GM19239 (cell line): Measurements from ENCODE around the gene HECW1.
"Not testable (repeated sequence)": the region's sequence is repeated elsewhere in the genome, so short reads cannot be mapped to it uniquely, and the experiment has no call there.

Experiments
- DNase-seq: peaks from one replicate; pipeline ENCODE4 v3.0.0; 2011; ENCODE audit warnings: low spot score; ENCODE audit not compliant: insufficient read length
- FAIRE-seq: peaks from 2 replicates; lab custom pipeline; 2011; peaks lifted over from hg19 to GRCh38; lab: Jason Lieb, UNC

Gene HECW1

DNA sequence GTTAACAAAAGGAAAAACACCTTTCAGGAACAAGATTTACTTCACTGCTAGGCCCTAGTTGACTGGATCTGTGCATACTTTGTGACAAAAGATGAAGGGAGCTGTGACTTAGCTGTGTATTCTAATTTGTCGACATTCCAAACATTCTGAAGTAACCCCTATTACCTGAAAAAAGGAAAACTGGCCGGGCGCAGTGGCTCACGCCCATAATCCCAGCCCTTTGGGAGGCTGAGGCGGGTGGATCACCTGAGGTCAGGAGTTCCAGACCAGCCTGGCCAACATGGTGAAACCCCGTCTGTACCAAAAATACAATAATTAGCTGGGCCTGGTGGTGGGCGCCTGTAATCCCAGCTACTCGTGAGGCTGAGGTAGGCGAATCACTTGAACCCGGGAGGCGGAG lies 472.3 kb downstream of the HECW1 start:
- FAIRE-seq, DNase-seq: not testable (repeated sequence)

DNA sequence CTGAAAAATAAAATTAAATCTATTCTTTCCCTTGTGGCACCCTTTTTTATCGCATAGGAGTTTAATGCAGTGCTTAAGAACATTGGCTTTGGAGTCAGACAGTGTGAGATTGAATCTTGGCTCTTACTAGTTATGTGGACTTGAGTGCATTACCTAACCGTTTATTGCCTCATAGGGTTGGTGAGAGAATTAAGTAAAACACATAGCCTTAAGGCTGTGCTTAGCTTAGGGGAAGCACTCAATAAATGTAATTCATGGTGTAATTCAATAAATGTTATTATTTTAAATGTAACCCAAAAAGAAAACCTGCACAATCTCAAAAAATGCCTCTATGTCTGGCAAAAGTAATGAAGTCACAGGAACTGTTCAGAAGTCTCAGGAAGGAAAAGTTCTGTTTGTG lies 473.1 kb downstream of the HECW1 start:
- no peak for DNase-seq

DNA sequence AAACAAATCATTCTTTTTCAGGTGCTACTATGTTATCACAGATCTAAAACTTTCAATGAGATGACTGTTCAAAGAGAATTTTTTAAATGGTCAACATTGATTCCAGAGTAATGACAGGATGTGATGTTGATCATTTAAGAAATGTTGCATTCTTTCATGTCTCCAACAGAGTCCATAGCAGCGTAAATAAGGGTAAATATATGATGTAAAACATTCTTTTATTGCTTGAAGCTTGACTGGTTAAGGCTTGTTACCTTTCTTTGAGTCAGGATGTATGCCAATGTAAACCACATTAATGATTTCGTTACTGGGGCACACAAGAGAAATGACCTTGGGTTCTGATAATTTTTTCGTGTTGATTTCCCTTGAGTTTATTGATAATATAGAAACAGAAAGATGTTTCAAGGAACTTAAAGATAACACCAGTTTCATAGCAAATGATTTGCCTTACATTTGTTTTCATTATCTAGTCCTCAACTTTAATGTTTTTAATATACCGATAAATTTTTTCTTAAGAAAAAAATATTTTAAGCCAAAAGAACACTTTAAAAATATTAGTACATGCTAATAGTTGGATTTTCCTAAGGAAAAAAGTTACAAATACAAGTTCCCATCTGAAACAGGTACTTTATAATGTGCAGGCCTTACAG lies 473.9 kb downstream of the HECW1 start:
- FAIRE-seq (peak; percentile 11), DNase-seq (no peak)

More for the DNA sequence above, 473.1 kb downstream of the HECW1 start:
- FAIRE-seq = no peak

DNA sequence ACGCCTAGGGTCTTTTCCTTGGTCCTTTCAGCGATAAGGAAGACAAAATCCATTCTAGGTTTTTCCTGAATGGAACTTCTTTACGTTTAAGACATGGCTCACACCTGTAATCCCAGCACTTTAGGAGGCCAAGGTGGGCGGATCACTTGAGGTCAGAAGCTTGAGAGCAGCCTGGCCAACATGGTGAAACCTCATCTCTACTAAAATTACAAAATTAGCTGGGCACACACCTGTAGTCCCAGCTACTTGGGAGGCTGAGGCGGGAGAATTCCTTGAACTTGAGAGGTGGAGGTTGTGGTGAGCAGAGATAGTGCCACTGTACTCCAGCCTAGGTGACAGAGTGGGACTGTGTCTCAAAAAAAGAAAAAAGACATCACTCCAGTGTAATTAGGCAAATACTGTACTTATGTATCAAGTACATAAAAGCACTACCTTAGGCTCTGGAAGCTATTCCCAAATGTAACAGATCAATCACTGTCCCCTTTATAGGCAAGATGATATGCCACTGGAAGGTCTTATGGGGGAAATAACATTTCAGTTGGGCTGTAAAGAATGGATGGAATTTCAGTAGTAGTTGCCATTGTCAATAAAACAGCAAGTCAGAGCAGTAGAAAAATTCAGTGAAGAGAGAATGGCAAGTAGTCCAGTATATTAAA lies 476.2 kb downstream of the HECW1 start:
- FAIRE-seq (no peak), DNase-seq (no peak)

DNA sequence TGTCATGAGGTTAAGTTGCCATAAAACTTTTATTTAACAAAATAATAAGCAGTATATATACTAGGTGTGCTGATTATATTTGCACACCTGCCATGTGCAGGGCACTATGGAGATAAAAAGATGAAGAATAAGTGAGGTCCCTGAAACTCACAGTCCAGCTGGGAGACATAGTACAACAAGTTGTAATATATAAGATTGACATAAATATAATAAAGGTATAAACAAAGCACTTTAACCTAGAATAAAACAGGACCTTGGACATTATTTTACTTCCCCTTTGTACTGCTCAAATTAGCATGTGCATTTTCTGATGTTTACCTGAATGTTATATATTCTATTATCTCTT lies 476.7 kb downstream of the HECW1 start:
- FAIRE-seq (no peak), DNase-seq (no peak)

DNA sequence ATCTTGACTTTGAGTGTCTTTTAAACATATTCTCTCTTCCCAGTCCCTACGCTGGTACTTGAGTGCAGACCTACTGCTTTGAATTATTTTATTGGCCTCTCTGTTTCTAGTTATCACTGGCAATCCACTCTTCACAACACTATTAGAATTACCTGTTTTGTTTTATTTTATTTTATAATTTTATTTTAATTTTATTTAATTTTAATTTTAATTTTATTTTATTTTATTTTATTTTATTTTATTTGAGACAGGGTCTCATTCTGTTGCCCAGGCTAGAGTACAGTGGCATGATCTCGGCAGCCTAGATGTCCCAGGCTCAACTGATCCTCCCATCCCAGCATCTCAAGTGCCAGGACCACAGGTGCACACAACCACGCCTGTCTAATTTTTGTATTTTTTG lies 477.3 kb downstream of the HECW1 start:
- DNase-seq (no peak), FAIRE-seq (no peak)

DNA sequence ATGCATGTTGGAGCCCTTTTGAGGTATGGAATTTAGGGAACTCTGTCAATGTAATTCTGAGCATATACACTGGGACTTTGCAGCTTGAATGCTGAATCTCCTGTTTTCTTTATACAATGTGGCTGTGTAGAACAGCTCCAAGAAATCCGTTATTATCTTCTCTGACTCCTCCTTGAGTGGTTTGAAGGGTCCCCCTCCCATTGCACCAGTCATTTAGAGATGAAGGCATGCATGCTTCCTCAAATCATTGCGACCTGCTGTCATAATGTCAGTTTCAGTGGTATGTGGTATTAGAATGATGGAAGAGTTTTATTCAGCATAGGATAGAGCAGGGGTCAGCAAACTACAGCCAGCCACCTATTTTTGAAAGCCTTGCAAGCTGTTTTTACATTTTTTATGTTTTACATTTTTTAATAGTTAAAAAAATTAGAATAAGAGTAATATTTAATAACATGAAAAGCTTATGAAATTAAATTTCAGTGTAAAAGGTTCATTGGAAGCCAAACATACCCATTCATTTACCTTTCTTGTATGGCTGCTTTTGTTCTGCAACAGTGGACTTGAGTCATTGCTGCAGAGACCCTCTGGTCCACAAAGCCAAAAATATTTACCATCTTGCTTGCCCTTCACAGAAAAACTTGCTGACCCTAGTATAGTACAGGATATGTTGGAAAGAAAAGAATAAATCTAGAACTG lies 478.6 kb downstream of the HECW1 start:
- FAIRE-seq (peak; percentile 91), DNase-seq (peak; percentile 26)

DNA sequence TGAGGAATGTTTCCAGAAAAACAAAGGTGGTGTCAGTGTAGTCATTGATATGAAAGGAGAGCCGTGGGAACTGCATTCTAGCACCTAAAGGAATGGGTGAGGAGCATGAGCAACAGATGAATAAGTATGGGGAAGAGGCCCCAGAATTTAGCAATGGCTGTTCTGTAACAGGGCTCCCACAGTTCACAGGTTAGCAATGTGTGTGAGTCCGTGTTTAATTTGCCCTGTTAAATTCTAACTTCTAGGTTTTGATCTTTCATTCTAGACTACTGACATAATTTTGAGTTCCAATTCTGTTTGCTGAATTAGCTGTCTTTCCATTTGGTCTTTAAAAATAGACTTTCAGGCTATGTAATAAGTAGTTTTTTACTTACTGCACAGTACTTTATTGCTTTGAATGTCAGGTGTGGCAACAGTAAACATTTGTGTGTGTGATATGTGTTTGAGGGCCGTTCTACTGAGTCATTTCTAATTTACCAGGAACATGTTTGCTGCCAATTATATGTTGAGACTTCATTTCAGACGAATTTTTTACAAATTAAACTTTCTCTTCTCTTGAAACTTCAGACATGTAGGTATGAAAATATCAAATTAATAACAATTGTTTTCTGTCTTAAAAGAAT lies 479.2 kb downstream of the HECW1 start:
- FAIRE-seq (no peak), DNase-seq (no peak)

DNA sequence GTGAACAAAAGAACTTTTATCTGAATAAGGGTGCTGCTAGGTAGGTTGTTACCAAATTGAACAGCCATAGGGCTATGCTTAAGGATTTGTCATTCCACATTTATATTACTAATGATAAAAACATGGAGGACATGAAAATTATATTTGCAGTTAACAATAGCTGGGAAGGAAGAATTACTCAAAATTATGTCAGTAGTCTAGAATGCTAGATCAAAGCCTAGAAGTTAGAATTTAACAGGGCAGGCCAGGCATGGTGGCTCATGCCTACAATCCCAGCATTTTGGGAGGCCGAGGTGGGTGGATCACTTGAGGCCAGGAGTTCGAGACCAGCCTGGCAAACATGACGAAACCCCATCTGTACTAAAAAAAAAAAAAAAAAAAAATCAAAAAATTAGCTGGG lies 479.9 kb downstream of the HECW1 start:
- DNase-seq (no peak), FAIRE-seq (no peak)

DNA sequence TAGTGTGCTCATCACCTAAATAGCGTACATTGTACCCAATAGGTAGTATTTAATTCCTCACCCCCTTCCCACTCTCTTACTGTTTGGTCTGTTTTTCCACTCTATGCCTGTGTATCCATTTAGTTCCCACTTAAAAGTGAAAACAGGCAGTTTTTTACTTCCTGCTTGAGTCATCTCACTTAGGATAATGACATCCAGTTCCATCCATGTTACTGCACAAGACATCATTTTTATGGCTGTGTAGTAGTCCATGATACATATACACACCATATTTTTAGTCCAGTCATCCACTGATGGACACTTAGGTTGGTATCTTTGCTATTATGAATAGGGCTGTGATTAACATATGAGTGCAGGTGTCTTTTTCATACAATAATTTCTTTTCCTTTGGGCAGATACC lies 480.6 kb downstream of the HECW1 start:
- peak; percentile 76 for FAIRE-seq
- no peak for DNase-seq

DNA sequence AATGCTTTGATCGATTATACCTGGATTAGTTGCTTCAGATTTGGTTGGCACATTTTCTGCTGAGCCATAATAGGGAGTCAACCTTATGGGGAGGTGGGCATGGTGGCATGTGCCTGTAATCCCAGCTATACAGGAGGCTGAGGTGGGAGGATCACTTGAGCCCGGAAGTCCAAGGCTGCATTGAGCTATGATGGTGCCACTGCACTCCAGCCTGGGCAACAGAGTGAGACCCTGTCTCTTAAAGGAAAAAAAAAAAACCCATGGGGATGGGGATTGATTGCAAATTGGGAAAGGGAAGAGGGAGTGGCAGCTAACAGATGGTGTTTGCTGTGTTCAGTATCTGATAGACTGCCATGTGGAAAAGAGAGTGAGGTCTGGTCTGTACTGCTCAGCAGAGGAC lies 481.6 kb downstream of the HECW1 start:
- FAIRE-seq (peak; percentile 26), DNase-seq (no peak)

DNA sequence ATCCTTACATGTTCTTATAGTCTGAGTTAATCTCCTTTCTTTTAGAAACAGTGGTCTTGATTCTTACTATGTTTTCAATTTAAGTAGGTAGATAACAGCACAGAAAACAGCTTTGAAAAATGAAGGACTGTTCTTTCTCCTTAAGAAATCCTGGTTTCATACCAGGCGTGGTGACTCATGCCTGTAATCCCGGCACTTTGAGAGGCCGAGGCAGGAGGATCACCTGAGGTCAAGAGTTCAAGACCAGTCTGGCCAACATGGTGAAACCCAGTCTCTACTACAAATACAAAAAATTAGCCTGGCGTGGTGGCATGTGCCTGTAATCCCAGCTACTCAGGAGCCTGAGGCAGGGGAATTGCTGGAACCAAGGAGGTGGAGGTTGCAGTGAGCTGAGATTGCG lies 484.0 kb downstream of the HECW1 start:
- not testable (repeated sequence) for DNase-seq, FAIRE-seq

DNA sequence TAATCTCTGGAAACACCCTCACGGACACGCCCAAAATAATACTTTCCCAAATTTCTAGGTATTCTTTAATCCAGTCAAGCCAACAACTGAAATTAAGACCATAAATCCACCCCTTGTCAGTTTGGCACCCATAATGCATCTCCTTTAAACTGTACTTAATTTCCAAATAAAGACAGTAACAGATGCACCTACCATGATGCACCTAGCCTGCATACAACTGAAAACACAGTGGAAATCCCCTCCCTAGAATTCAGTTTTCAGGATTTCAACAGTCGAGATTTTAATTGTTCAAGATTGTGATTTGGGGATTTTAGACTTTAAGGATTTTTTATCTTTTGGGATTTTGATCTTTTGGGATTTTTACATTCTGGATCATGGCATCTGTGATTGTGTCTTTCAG lies 487.6 kb downstream of the HECW1 start:
- FAIRE-seq (no peak), DNase-seq (no peak)

DNA sequence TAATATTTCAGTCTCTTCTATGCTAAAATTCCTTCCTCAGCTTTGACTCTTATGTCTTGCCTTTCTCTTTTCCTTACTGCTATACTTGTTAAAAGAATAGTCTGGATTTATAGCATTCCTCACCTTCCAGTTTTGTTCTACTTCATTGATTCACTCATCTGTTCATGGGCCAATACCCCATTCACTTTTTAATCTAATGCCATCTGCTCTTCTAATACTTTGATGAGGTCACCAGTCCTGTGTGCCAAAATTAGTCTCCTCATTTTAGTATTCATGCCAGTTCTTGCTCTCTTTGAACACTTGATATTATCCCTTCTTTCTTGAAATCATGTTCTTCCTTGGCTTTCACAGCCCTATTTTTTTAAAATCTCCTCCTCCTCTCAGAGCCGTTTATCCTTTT lies 489.8 kb downstream of the HECW1 start:
- FAIRE-seq (no peak), DNase-seq (no peak)

DNA sequence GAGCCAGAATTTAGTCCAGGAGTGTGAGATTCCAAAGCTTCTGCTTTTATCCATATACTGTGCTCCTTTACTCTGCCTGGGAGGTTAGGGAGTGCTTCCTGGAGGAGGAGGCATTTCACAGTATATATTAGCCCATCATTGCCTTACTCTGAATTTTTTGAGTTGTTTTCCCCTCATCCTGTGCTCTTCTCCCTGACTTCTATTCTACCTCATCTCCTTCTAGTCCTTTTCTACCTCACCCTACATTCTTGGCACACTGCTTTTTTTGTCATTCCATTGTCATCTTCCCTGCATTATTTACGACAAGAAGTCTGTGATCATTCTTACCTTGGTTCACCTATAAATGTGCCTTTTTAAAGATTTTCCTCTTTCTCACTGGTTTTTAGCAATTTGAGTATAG lies 491.8 kb downstream of the HECW1 start:
- FAIRE-seq = peak; percentile 4
- DNase-seq = no peak

DNA sequence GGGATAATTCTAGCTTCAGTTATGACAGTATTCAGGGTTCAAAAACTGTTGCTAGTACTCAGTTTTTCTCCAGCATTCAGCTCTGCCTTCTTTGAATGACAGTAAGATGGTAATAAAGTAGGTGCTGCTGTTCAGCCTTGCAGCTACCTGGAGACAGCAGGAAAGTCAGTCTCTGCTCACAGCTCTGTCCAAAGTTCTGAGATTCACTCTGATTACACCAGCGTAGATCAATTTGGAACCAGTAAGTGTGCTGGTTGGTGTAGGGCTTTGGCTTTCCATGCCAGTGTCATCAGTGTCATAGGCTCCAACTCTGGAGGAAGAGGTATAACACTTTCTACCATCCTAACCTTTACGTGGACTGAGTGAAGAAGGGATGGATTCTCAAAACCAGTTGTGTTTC lies 496.6 kb downstream of the HECW1 start:
- no peak for FAIRE-seq
- no peak for DNase-seq

DNA sequence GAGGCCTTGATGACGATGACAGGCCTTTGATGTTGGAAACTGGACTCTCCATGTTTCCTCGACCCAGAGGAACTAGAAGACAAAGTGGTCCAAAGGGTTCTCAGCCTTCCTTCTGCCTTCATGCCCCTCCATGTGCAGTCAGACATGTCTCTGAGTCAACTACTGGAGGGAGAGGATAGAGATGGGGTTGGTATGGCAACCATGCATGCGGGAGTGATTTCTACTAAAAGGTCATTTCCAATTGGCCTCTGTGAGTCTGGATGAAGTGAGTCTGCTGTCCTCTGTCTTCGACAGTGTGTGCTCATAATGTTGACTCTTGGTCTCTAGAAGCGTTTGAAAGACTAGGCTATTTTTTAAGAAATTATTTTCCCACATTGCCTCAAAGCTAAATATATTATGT lies 499.7 kb downstream of the HECW1 start:
- FAIRE-seq = no peak
- no peak for DNase-seq

DNA sequence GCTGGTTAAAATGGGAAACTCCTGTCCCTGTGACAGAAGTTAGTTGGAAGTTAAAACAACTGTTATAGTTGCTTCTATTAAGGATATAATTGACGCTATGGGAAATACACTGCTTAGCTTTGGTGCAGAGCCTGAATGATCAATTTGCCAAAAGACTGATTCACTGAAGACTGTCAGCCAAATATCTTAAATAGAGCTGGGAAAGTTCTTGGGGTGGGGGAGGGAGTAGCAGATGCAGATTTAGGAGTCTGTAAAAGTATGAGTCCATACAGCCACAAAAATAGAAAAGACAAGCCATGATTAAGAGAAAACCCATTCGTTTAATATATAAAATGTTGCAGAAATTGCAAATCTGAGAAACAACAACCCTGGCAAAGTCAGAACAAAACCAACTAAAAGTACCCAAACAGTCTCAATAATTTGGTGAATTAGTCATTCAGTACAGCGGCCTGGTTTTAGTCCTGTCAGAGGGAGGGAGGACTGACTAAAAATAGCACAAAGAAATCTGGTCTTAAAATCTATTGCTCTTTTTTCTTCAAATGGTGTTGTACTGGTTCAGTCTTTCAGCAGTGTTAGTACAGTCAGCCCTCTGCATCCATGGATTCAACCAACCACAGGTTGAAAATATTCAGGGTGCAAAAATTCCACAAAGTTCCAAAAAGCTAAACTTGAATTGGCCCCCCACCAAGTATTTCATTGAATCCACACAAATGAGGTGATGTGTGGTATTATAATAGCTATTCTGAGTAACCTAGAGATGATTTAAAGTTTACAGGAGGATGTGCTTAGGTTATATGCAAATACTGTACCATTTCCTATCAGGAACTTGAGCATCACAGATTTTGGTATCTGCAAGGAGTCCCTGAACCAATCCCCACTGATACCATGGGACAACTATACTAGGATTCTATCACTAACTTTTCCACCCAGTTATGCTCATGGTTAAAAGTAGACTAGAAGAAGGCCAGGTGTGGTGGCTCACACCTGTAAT lies 500.4 kb downstream of the HECW1 start:
- FAIRE-seq (no peak), DNase-seq (no peak)
